HEK293 (cell line): Measurements from ENCODE around the gene TRPM7.
"Not testable (repeated sequence)": the region's sequence is repeated elsewhere in the genome, so short reads cannot be mapped to it uniquely, and the experiment has no call there.

Experiments used
- CTCF ChIA-PET: fragments of 350-600 bp; formaldehyde crosslinking; extraction: SDS; loops from one replicate; lab custom pipeline; 2021; ENCODE audit warnings: antibody characterized with exemption; lab: Yijun Ruan, JAX
- POLR2A ChIA-PET: fragments of 300-600 bp; formaldehyde crosslinking; extraction: SDS; loops from one replicate; lab custom pipeline; 2020; ENCODE audit warnings: antibody characterized with exemption, inconsistent platforms; lab: Yijun Ruan, JAX
- H3K27ac ChIP-seq: fragments of 200-500 bp; sonication (Bioruptor generic); 2 replicates; pipeline ENCODE4 v1.5.1; 2014; ENCODE audit warnings: low read depth, low read length, control low read depth, inconsistent platforms; ENCODE audit errors: extremely low read depth
- H3K36me3 ChIP-seq, 2 experiments: fragments of 200-500 bp in 1 of 2; sonication (Bioruptor generic) in 1 of 2; 1 replicate in 1 of 2; 2 replicates in 1 of 2; pipeline ENCODE4 v1.5.1; 2014 to 2017; ENCODE audit warnings: inconsistent platforms in 2 of 2, low read length in 2 of 2; ENCODE audit not compliant: control insufficient read depth in 2 of 2, insufficient read depth in 1 of 2
- H3K4me1 ChIP-seq: fragments of 200-500 bp; sonication (Bioruptor generic); 2 replicates; pipeline ENCODE4 v1.5.1; 2014; ENCODE audit warnings: mild to moderate bottlenecking, low read length, inconsistent platforms; ENCODE audit not compliant: control insufficient read depth, insufficient read depth
- H3K4me3 ChIP-seq: 2 replicates; pipeline ENCODE4 v1.5.1; 2011; ENCODE audit warnings: low read depth, mild to moderate bottlenecking, control low read depth, low read length, moderate library complexity
- H3K9me3 ChIP-seq: fragments of 200-500 bp; sonication (Bioruptor generic); 2 replicates; pipeline ENCODE4 v1.5.1; 2014; ENCODE audit warnings: low read depth, low read length, inconsistent platforms; ENCODE audit not compliant: control insufficient read depth, insufficient read depth
- BCL11A ChIP-seq: fragments of 450-650 bp; formaldehyde crosslinking; IDR thresholded peaks from 2 replicates; pipeline ENCODE4 v1.5.1; 2016; ENCODE audit warnings: low read depth, missing biosample characterization, missing genetic modification characterization
- EGR2 ChIP-seq: fragments of 450-650 bp; formaldehyde crosslinking; IDR thresholded peaks from 2 replicates; pipeline ENCODE4 v1.5.1; 2016; ENCODE audit warnings: low read depth, missing biosample characterization, missing genetic modification characterization
- HOXC10 ChIP-seq: sonication (generic); formaldehyde crosslinking; IDR thresholded peaks from 2 replicates; pipeline ENCODE4 v1.8.1; 2023; ENCODE audit warnings: mild to moderate bottlenecking, missing genetic modification reagents
- HOXD13 ChIP-seq: sonication (generic); formaldehyde crosslinking; IDR thresholded peaks from 2 replicates; pipeline ENCODE4 v1.8.0; 2022; ENCODE audit warnings: missing genetic modification reagents, borderline replicate concordance
- KLF16 ChIP-seq: fragments of 450-650 bp; formaldehyde crosslinking; IDR thresholded peaks from 2 replicates; pipeline ENCODE4 v1.5.1; 2017; ENCODE audit warnings: missing biosample characterization, missing genetic modification characterization
- KLF9 ChIP-seq: fragments of 450-650 bp; formaldehyde crosslinking; IDR thresholded peaks from 2 replicates; pipeline ENCODE4 v1.5.1; 2016; ENCODE audit warnings: missing biosample characterization, missing genetic modification characterization, low read depth
- YY2 ChIP-seq: fragments of 450-650 bp; formaldehyde crosslinking; IDR thresholded peaks from 2 replicates; pipeline ENCODE4 v1.5.1; 2016; ENCODE audit warnings: missing biosample characterization, missing genetic modification characterization
- ZFP41 ChIP-seq: fragments of 450-650 bp; formaldehyde crosslinking; IDR thresholded peaks from 2 replicates; pipeline ENCODE4 v1.5.1; 2016; ENCODE audit warnings: missing biosample characterization, missing genetic modification characterization, borderline replicate concordance
- ZFP69B ChIP-seq: fragments of 450-650 bp; formaldehyde crosslinking; IDR thresholded peaks from 2 replicates; pipeline ENCODE4 v1.5.1; 2016; ENCODE audit warnings: missing biosample characterization, missing genetic modification characterization
- ZNF157 ChIP-seq: fragments of 450-650 bp; formaldehyde crosslinking; IDR thresholded peaks from 2 replicates; pipeline ENCODE4 v1.5.1; 2016; ENCODE audit warnings: missing biosample characterization, missing genetic modification characterization
- ZNF174 ChIP-seq: fragments of 450-650 bp; formaldehyde crosslinking; IDR thresholded peaks from 2 replicates; pipeline ENCODE4 v1.5.0; 2017; ENCODE audit warnings: missing biosample characterization, mild to moderate bottlenecking, missing genetic modification characterization
- ZNF175 ChIP-seq: fragments of 450-650 bp; formaldehyde crosslinking; IDR thresholded peaks from 2 replicates; pipeline ENCODE4 v1.5.1; 2016; ENCODE audit warnings: missing biosample characterization, missing genetic modification characterization
- ZNF223 ChIP-seq: fragments of 450-650 bp; formaldehyde crosslinking; IDR thresholded peaks from 2 replicates; pipeline ENCODE4 v1.5.1; 2016; ENCODE audit warnings: missing biosample characterization, missing genetic modification characterization
- ZNF274 ChIP-seq, 2 experiments: fragments of 200-500 bp in 1 of 2; fragments of 450-650 bp in 1 of 2; sonication (Bioruptor generic) in 1 of 2; formaldehyde crosslinking in 1 of 2; IDR thresholded peaks; 2 replicates each; pipeline versions ENCODE4 v1.5.1 to v1.6.1; 2014 to 2016; ENCODE audit warnings: borderline replicate concordance in 1 of 2, inconsistent platforms in 1 of 2, low read length in 1 of 2, missing biosample characterization in 1 of 2, missing genetic modification characterization in 1 of 2
- ZNF302 ChIP-seq: fragments of 450-650 bp; formaldehyde crosslinking; IDR thresholded peaks from 2 replicates; pipeline ENCODE4 v1.5.1; 2016; ENCODE audit warnings: missing biosample characterization, missing genetic modification characterization, low read depth
- ZNF366 ChIP-seq: fragments of 450-650 bp; formaldehyde crosslinking; conservative IDR thresholded peaks from 2 replicates; pipeline ENCODE4 v1.5.1; 2016; ENCODE audit warnings: missing biosample characterization, missing genetic modification characterization
- ZNF391 ChIP-seq: fragments of 450-650 bp; formaldehyde crosslinking; IDR thresholded peaks from 2 replicates; pipeline ENCODE4 v1.5.1; 2016; ENCODE audit warnings: low read depth, missing biosample characterization, missing genetic modification characterization, borderline replicate concordance
- ZNF394 ChIP-seq: fragments of 450-650 bp; formaldehyde crosslinking; IDR thresholded peaks from 2 replicates; pipeline ENCODE4 v1.5.1; 2016; ENCODE audit warnings: missing biosample characterization, missing genetic modification characterization, mild to moderate bottlenecking, moderate library complexity, borderline replicate concordance
- ZNF404 ChIP-seq: fragments of 450-650 bp; formaldehyde crosslinking; IDR thresholded peaks from 2 replicates; pipeline ENCODE4 v1.5.1; 2017; ENCODE audit warnings: missing biosample characterization, missing genetic modification characterization
- ZNF626 ChIP-seq: fragments of 450-650 bp; sonication (Bioruptor Pico); formaldehyde crosslinking; IDR thresholded peaks from 2 replicates; pipeline ENCODE4 v1.5.1; 2018; ENCODE audit warnings: missing biosample characterization, missing genetic modification characterization, inconsistent platforms
- ZNF785 ChIP-seq: fragments of 450-650 bp; formaldehyde crosslinking; IDR thresholded peaks from 2 replicates; pipeline ENCODE4 v1.5.1; 2016; ENCODE audit warnings: missing biosample characterization, missing genetic modification characterization
- ZNF843 ChIP-seq: fragments of 450-650 bp; formaldehyde crosslinking; IDR thresholded peaks from 2 replicates; pipeline ENCODE4 v1.5.1; 2016; ENCODE audit warnings: missing biosample characterization, missing genetic modification characterization
- ZSCAN30 ChIP-seq: fragments of 450-650 bp; IDR thresholded peaks from 2 replicates; pipeline ENCODE4 v1.5.1; 2018; ENCODE audit warnings: missing biosample characterization, mild to moderate bottlenecking, missing genetic modification characterization, moderate library complexity
- TF ChIP-seq, protein P1 (sequence below): fragments of 450-650 bp; formaldehyde crosslinking; IDR thresholded peaks from 2 replicates; pipeline ENCODE4 v1.5.1; 2016; ENCODE audit warnings: missing biosample characterization, missing genetic modification characterization
- TF ChIP-seq, protein P2 (sequence below): fragments of 450-650 bp; formaldehyde crosslinking; IDR thresholded peaks from 2 replicates; pipeline ENCODE4 v1.5.1; 2016; ENCODE audit warnings: missing biosample characterization, missing genetic modification characterization
- TF ChIP-seq, protein P3 (sequence below): fragments of 450-650 bp; formaldehyde crosslinking; IDR thresholded peaks from 2 replicates; pipeline ENCODE4 v1.5.1; 2016; ENCODE audit warnings: missing biosample characterization, missing genetic modification characterization

TRPM7 gene

DNA sequence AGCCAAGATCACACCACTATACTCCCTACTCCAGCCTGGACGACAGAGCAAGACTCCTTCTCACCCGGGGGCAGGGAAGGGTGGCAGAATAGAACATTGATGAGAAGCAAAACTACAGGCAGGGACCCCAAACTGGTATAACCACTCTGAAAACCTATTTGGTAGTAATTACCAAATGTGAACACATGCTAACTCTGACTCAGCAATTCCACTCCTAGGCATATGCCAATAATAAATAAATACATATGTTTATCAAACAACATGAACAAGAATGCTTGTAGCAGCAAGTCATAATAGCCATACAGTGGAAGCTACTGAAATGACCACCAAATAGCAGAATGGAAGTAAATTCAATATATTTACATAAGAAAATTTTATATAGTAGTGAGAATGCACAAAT is 109.1 kb downstream of the TRPM7 start (continued):
- TF ChIP-seq, protein P1, sequence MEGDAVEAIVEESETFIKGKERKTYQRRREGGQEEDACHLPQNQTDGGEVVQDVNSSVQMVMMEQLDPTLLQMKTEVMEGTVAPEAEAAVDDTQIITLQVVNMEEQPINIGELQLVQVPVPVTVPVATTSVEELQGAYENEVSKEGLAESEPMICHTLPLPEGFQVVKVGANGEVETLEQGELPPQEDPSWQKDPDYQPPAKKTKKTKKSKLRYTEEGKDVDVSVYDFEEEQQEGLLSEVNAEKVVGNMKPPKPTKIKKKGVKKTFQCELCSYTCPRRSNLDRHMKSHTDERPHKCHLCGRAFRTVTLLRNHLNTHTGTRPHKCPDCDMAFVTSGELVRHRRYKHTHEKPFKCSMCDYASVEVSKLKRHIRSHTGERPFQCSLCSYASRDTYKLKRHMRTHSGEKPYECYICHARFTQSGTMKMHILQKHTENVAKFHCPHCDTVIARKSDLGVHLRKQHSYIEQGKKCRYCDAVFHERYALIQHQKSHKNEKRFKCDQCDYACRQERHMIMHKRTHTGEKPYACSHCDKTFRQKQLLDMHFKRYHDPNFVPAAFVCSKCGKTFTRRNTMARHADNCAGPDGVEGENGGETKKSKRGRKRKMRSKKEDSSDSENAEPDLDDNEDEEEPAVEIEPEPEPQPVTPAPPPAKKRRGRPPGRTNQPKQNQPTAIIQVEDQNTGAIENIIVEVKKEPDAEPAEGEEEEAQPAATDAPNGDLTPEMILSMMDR (tag by site-specific recombination), result no peak
- TF ChIP-seq KLF16 (tag by site-specific recombination) (no peak), HOXC10 (CRISPR knock-in tag) (no peak), ZNF175 (tag by site-specific recombination) (no peak), ZFP69B (no peak), ZNF157 (tag by site-specific recombination) (no peak), KLF9 (no peak), ZNF223 (tag by site-specific recombination) (no peak)
- TF ChIP-seq, protein P2, sequence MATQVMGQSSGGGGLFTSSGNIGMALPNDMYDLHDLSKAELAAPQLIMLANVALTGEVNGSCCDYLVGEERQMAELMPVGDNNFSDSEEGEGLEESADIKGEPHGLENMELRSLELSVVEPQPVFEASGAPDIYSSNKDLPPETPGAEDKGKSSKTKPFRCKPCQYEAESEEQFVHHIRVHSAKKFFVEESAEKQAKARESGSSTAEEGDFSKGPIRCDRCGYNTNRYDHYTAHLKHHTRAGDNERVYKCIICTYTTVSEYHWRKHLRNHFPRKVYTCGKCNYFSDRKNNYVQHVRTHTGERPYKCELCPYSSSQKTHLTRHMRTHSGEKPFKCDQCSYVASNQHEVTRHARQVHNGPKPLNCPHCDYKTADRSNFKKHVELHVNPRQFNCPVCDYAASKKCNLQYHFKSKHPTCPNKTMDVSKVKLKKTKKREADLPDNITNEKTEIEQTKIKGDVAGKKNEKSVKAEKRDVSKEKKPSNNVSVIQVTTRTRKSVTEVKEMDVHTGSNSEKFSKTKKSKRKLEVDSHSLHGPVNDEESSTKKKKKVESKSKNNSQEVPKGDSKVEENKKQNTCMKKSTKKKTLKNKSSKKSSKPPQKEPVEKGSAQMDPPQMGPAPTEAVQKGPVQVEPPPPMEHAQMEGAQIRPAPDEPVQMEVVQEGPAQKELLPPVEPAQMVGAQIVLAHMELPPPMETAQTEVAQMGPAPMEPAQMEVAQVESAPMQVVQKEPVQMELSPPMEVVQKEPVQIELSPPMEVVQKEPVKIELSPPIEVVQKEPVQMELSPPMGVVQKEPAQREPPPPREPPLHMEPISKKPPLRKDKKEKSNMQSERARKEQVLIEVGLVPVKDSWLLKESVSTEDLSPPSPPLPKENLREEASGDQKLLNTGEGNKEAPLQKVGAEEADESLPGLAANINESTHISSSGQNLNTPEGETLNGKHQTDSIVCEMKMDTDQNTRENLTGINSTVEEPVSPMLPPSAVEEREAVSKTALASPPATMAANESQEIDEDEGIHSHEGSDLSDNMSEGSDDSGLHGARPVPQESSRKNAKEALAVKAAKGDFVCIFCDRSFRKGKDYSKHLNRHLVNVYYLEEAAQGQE (tag by site-specific recombination), result no peak

DNA sequence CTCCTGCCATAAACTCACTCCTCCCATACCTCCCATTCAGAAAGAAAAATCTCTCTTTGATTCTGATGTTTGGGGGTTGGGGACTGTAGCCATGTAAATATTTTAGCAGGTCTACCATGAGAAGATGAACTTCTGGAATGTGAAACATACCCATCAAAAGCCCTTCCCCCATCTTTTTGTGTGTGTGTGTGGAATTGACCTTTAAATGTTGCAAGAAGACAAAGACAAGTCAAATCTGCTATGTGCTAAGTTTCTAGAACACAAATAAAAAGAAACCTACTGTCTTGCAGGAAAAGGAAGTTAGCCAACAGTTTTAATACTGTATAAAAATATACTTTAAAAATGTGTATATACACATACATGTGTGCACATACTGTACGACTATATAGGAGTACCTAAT is 110.4 kb downstream of the TRPM7 start:
- no peak overlapping the region for H3K4me3 ChIP-seq
- no peaks in the 10 kb centered on the region for H3K4me1 ChIP-seq
- ChIA-PET CTCF (no interaction called here), POLR2A (no interaction called here)
- H3K9me3 ChIP-seq, result no peaks in the 10 kb centered on the region
- no peak overlapping the region for H3K27ac ChIP-seq
- TF ChIP-seq ZSCAN30 (no peak), ZNF843 (no peak), ZNF223 (tag by site-specific recombination) (no peak)
- TF ChIP-seq, protein P3, sequence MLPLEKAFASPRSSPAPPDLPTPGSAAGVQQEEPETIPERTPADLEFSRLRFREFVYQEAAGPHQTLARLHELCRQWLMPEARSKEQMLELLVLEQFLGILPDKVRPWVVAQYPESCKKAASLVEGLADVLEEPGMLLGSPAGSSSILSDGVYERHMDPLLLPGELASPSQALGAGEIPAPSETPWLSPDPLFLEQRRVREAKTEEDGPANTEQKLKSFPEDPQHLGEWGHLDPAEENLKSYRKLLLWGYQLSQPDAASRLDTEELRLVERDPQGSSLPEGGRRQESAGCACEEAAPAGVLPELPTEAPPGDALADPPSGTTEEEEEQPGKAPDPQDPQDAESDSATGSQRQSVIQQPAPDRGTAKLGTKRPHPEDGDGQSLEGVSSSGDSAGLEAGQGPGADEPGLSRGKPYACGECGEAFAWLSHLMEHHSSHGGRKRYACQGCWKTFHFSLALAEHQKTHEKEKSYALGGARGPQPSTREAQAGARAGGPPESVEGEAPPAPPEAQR (tag by site-specific recombination), result no peak
- H3K36me3 ChIP-seq, result peaks cover 0 to 56% of the 10 kb centered on the region in 2 experiments

DNA sequence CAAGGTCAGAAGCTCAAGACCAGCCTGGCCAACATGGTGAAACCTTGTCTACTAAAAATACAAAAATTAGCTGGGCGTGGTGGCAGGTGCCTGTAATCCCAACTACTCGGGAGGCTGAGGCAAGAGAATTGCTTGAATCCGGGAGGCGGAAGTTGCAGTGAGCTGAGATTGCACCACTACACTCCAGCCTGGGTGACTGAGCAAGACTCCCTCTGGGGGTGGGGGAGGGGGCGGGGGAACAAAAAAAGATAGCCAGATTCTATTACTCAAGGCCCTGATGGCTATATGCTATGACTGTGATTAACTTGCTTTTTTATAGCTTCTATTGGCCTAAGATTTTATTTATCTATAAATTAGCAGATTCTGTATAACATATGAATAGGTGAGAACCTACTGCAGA is 112.8 kb downstream of the TRPM7 start:
- H3K9me3 ChIP-seq, H3K4me3 ChIP-seq, POLR2A ChIA-PET, CTCF ChIA-PET, H3K4me1 ChIP-seq, H3K27ac ChIP-seq: not testable (repeated sequence)
- H3K36me3 ChIP-seq, result peaks cover 0 to 60% of the 10 kb centered on the region in 2 experiments

DNA sequence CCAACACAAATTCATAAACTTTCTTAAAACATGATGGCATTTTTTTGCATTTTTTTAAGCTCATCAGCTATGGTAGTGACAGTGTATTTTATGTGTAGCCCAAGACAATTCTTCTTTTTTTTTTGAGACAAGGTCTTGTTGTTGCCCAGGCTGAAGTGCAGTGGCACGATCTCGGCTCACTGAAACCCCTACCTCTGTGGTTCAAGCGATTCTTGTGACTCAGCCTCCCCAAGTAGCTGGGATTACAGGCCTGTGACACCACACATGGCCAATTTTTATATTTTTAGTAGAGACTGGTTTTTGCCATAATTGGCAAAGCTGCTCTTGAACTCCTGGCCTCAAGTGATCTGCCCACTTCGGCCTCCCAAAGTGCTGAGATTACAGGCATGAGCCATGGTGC is 122.8 kb downstream of the TRPM7 start:
- H3K36me3 ChIP-seq, result peaks cover 7 to 17% of the 10 kb centered on the region in 2 experiments; a peak in 2 of 3 replicates
- no peaks in the 10 kb centered on the region for H3K9me3 ChIP-seq
- no peak overlapping the region for H3K27ac ChIP-seq
- ChIA-PET CTCF (no interaction called here), POLR2A (no interaction called here)
- no peaks in the 10 kb centered on the region for H3K4me1 ChIP-seq
- H3K4me3 ChIP-seq, result no peak overlapping the region
- no peak for TF ChIP-seq EGR2 (tag by site-specific recombination)
- no peak for TF ChIP-seq ZNF785 (tag by site-specific recombination)
- TF ChIP-seq ZNF394 (tag by site-specific recombination), result no peak
- no peak for TF ChIP-seq ZNF274 (IDR thresholded peaks at IDR 0.05; ENCODE audit: low read length)
- no peak for TF ChIP-seq ZNF274 (tag by site-specific recombination; IDR thresholded peaks at IDR 0.05; ENCODE audit: borderline replicate concordance)
- no peak for TF ChIP-seq ZFP41 (tag by site-specific recombination)
- TF ChIP-seq ZNF626 (tag by site-specific recombination), result no peak
- TF ChIP-seq ZNF404 (tag by site-specific recombination), result no peak
- no peak for TF ChIP-seq YY2 (tag by site-specific recombination)
- no peak for TF ChIP-seq ZNF302
- TF ChIP-seq ZNF174 (tag by site-specific recombination), result no peak
- no peak for TF ChIP-seq ZNF391 (tag by site-specific recombination)
- TF ChIP-seq HOXD13 (CRISPR knock-in tag), result no peak
- no peak for TF ChIP-seq ZNF366 (tag by site-specific recombination)
- TF ChIP-seq BCL11A (tag by site-specific recombination), result no peak
